HEK293T (cell line): ENCODE results near the gene CLIP3.

Experiments used
- ARNT ChIP-seq: fragments of 450-650 bp; IDR thresholded peaks from 2 replicates; pipeline ENCODE4 v1.6.1; 2017; ENCODE audit warnings: mild to moderate bottlenecking
- BHLHE40 ChIP-seq: fragments of 450-650 bp; IDR thresholded peaks from 2 replicates; pipeline ENCODE4 v1.6.1; 2016; ENCODE audit warnings: mild to moderate bottlenecking, moderate library complexity, borderline replicate concordance
- ELF4 ChIP-seq: fragments of 450-650 bp; IDR thresholded peaks from 2 replicates; pipeline ENCODE4 v1.6.1; 2017; ENCODE audit warnings: antibody characterized with exemption
- FOXA1 ChIP-seq: fragments of 450-650 bp; IDR thresholded peaks from 2 replicates; pipeline ENCODE4 v1.6.1; 2016; ENCODE audit warnings: mild to moderate bottlenecking
- FOXK2 ChIP-seq: fragments of 450-650 bp; IDR thresholded peaks from 2 replicates; pipeline ENCODE4 v1.6.1; 2016; ENCODE audit warnings: mild to moderate bottlenecking
- FOXM1 ChIP-seq: fragments of 450-650 bp; IDR thresholded peaks from 2 replicates; pipeline ENCODE4 v1.6.1; 2017; ENCODE audit warnings: mild to moderate bottlenecking, borderline replicate concordance
- HDGF ChIP-seq: fragments of 450-650 bp; IDR thresholded peaks from 2 replicates; pipeline ENCODE4 v1.6.1; 2017; ENCODE audit warnings: antibody characterized with exemption, borderline replicate concordance
- L3MBTL2 ChIP-seq: fragments of 450-650 bp; conservative IDR thresholded peaks from 2 replicates; pipeline ENCODE4 v1.6.1; 2016; ENCODE audit warnings: mild to moderate bottlenecking
- LEF1 ChIP-seq: fragments of 450-650 bp; IDR thresholded peaks from 2 replicates; pipeline ENCODE4 v1.6.1; 2017; ENCODE audit warnings: mild to moderate bottlenecking, borderline replicate concordance
- NFRKB ChIP-seq: fragments of 450-650 bp; IDR thresholded peaks from 2 replicates; pipeline ENCODE4 v1.6.1; 2016; ENCODE audit warnings: mild to moderate bottlenecking, moderate library complexity
- SP1 ChIP-seq: fragments of 450-650 bp; IDR thresholded peaks from 2 replicates; pipeline ENCODE4 v1.6.1; 2017
- SUZ12 ChIP-seq: fragments of 450-650 bp; IDR thresholded peaks from 2 replicates; pipeline ENCODE4 v1.6.1; 2016; ENCODE audit warnings: mild to moderate bottlenecking
- TARDBP ChIP-seq: fragments of 450-650 bp; IDR thresholded peaks from 2 replicates; pipeline ENCODE4 v1.6.1; 2016
- ZNF384 ChIP-seq: fragments of 450-650 bp; IDR thresholded peaks from 2 replicates; pipeline ENCODE4 v1.6.1; 2016

DNA sequence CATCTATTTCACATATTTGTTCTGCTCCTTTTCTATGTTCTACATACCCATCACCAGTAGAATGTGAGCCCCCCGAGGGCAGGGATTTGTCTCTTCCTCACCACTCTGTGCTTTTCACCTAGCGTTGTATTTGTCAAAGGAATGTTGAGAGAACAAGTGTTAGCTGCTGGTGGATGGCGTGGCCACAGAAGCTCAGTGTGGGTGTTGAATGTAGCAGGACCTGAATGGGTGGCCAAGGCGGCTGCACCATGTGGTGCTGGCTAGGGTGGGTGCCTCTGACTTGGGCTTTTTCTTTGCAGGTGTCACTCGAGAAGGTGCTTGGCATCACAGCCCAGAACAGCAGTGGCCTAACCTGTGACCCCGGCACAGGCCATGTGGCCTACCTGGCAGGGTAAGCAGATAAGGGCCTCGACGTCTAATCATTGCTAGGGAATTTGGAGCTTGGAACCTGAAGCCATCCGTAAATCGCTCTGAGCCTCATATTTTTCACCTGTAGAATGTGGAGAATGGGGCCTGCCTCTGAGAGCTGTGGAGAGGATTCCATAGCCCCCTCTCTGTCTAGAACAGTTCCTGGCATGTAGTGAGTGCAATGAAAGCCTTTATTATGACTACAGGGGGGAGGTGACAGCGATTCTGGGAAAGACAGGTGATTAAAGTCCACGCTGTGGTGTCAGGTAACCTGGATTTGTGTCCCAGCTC, 26.0 kb upstream of the CLIP3 start:
- TF ChIP-seq FOXK2: no peak
- no peak for TF ChIP-seq SP1
- no peak for TF ChIP-seq HDGF
- no peak for TF ChIP-seq BHLHE40
- no peak for TF ChIP-seq L3MBTL2
- TF ChIP-seq ZNF384: no peak
- TF ChIP-seq TARDBP: no peak
- no peak for TF ChIP-seq ELF4
- no peak for TF ChIP-seq FOXM1
- no peak for TF ChIP-seq LEF1
- no peak for TF ChIP-seq NFRKB
- no peak for TF ChIP-seq FOXA1
- TF ChIP-seq SUZ12: no peak
- no peak for TF ChIP-seq ARNT
